GM18520 (cell line): ENCODE measurements around the gene ZMIZ1.

Experiments used
- ATAC-seq: cut with Tn5 transposase; IDR thresholded peaks from one replicate; pipeline ENCODE4 v1.9.1; 2021; ENCODE audit not compliant: unreplicated experiment

ZMIZ1 gene

GRCh38 chr10:79258894-79259293 is 190.1 kb downstream of the ZMIZ1 start:
- ATAC-seq, result no peak

- ATAC-seq, result no peak
Measured at GRCh38 chr10:79259834-79260233, 191.1 kb downstream of the ZMIZ1 start.

DNA sequence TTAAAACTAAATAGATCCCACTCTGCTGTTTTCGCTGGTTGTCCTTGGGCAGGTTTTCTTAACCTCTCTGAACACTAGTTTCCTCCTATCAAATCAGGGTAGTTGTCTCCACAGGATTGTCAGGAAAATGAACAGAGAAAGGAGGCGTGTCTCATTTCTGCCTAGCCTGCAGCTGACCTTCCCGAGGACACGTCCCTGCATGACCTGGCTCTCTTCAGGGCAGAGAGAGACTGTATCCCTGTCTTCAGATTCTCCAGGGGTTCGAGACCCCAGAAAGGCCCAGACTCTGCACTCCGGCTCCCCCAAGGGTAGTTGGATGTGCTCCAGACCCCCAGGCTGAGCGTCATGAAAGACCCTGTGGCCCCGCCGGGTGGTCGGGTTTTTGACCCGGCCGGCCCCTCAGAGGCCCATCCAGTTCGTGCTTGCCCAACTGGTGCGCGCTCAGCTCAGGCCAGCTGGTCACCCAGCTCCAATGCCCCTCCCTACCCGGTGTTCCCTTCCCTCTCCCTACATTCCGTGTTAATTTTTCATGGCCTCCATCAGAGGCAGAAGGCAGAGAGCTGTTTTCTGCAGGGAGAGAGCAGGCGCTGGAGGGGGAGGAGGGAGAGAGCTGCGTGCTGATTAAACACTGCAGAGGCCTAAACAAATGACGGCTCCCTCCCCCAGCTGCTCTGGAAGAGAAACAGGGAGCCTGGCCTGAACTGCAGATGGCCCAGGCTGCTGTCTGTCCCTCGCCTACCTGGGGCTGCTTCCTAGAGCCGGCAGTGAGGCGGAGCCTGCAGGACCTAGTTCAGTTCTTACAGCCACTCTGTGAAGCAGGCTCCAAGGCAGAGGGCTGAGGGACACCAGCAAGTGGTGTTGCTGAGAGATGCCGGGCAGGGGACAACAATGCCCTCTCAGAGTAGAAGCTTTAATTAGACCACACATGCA is 192.3 kb downstream of the ZMIZ1 start:
- ATAC-seq, result no peak

DNA sequence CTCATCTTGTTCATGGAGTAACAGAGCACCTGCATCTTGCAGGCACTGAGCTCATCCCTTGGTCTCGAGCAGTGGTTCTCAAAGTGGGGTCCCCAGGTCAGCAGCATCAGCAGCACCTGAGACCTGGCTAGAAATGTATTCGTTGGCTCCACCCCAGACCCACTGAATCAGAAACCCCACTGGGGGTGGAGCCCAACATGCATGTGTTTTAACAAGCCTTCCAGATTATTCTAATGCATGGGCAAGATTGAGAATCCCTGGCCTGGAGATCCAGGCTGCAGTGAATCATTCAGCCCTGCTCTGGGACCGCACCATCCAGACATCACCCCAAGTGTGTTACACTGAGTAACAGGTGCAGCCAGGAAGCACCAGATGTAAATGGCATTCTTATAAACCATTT is 193.4 kb downstream of the ZMIZ1 start:
- no peak for ATAC-seq

DNA sequence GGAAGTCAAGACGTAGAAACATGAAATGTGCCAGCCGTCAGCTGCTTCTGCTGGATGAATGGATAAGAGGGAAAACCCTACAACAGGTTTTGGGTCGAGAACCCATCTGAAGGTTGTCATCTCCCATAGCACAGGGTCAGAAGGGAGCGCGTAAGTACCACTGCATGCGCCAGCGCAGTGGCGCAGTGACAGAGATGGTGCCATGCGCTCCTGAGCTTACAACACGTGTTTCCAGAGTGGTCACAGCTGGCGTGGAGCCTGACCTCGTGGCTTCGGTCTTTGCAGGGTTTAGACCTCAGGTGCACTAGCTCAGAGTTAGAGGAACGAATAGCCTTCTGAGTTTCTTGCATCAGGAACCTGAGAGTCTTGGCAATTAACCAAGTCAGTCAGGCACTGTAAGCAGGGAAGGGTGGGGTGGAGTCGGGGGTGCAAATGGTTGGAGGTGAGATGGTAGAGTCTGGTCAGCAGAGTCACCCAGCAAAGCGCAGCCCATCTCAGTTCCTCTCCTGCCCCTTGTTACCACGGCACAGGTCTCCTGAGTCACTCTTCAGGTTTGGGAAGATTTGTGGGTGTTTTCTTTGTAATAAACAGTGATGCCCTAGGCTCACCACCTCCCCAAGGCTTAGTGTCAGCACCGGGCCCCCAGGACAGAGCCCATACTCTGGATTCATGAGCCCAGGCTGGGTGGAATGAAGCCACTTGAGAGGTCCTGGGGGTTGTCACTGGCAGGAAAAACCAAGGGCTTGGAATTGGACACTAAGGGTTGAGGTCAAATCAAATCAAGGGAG is 194.4 kb downstream of the ZMIZ1 start:
- no peak for ATAC-seq

- no peak for ATAC-seq
Measured at GRCh38 chr10:79263939-79264338, 195.2 kb downstream of the ZMIZ1 start.

- no peak for ATAC-seq
Measured at GRCh38 chr10:79264942-79265341, 196.2 kb downstream of the ZMIZ1 start.

GRCh38 chr10:79266084-79266483 is 197.3 kb downstream of the ZMIZ1 start:
- ATAC-seq, result peak; percentile 23

- peak; percentile 60 for ATAC-seq
Measured at GRCh38 chr10:79266543-79267312, 198.0 kb downstream of the ZMIZ1 start.

- no peak for ATAC-seq
Measured at GRCh38 chr10:79267499-79267898, 198.7 kb downstream of the ZMIZ1 start.

DNA sequence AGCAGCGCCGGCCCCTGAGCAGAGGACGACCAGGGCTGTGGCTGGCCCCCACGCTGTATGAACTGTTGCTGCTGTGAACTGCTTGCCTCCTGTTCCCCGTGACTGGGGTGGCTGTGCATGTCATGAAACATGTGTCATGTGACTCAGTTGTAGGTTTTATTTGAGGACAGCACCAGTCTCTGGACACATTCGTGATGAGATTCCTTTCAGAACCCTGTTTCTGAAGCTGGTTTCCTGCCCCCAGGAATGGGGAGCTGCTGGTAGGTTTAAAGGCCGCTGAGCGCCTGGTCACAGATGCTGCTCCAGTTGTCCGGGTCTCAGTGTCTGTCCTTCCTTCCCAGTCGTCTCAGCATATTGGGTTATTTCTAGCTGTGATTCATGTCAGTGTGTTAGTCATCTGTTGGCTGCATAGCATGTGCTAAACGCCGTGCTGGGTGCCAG is 199.4 kb downstream of the ZMIZ1 start:
- ATAC-seq, result no peak

DNA sequence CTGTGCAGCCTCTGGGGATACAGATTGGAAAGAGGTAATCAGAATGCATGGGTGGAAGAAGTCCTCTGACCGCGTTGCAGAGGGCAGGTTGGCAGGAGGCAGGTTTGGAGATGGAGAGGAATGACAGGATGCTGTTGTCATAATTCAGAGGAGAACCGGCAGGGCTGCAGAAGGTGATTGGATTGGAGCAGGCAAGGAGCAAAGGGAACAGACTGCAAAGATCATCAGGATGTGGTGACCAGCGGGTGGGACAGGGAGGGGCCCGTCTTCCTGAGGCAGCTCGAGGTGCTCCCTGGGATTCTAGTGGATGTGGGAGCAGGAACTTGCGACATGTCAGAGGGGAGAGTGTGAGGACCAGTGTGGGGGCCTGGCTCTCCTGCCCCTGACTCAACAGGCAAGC is 200.0 kb downstream of the ZMIZ1 start:
- no peak for ATAC-seq

DNA sequence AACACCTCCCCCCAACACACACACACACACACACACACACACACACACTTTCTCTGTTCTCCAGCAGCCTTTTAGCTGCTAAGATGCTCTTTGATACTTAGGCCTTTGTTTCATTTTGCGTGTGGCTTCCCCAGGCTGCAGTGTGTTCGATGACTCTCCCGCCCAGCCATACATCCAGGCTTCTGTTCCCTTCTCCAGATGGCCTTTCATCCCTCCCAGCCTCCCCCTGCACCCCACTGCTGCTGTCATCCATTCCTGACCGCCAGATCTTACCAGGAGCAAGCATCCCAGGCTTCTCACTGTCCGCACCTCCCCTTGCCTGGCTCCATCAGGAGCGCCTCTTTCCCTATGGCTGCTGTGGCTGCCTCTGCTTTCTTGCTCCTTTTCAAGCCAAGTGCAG is 200.7 kb downstream of the ZMIZ1 start:
- no peak for ATAC-seq

DNA sequence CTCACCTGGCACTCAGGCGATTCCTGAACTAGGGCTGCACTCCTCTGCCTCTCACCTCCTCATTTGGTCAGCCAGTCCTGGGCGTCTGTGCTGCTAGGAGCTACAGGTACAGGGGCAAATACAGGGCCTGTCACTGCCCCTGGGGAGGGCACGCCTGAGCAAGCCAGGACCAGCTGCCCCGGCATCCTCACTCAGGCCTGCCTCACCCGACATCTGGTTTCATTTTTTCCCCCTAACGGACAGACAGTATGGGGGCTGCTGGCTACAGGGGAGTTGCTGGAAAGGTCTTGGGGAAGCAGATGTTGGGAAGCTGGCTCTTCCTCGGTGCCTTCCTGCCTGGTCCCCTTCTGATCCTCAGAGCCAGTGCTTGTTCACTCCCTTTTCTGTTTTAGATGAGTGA is 201.2 kb downstream of the ZMIZ1 start:
- no peak for ATAC-seq

GRCh38 chr10:79270466-79271246 is 201.9 kb downstream of the ZMIZ1 start:
- no peak for ATAC-seq

DNA sequence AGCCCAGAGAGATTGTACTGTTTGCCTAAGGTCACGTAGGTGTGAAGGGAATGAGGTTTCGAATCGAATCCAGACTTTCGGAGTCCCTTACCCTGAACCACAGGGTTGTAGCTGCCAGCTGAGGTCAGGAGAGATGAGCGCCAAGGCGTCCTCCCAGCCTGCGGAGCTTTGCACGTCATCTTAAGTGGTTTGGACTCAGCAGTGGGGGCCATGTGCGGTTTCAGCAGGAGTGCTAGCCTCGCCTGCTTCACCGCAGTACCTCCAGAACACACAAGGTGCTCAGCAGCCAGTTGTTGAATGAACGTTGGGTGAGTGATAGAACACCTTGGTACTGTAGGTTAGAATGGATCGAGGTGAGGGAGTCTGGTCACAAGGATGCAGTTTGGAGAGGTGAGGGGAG is 203.6 kb downstream of the ZMIZ1 start:
- ATAC-seq, result no peak

DNA sequence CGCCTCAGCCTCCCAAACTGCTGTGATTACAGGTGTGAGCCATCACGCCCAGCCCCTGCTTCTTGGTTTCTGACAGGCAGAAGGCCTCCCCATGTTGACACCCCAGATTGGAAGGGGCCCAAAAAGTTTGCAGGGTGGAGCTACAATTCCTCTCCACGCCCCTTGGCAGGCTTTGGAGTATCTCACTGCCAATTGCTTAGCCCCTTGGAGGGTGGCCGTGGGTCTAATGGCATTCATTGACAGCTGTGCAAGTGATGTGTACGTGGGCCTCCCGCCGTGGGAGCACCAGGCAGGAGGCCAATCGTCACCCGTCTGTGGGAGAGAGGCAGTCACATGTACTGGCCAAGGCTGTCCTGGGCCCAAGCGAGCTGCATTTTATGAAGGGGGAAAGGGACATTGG is 204.8 kb downstream of the ZMIZ1 start:
- no peak for ATAC-seq

- no peak for ATAC-seq
Measured at GRCh38 chr10:79274279-79275104, 205.7 kb downstream of the ZMIZ1 start.

GRCh38 chr10:79275105-79275430 is 206.3 kb downstream of the ZMIZ1 start:
- ATAC-seq, result no peak

- no peak for ATAC-seq
Measured at GRCh38 chr10:79275431-79275851, 206.7 kb downstream of the ZMIZ1 start.
